Measurements from ENCODE around the gene SPON1.

DNA sequence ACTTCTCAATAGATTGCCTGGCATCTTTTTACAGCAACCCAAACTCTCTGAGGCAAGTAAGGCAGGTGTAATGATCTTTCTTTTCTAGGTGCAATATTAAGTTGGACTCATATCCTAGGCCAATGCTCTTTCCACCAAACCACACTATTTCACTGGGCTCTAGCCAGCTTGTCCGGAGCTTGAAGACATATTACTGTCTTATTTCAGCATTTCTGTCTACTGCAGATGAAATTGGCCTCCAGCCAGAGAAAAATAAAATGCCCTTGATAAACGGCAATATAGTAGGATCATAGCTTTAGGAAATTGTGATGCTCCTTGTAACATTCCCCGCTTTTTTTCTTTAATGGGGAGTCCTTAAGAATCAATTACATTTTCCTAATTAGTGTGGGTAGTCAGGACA, 48.1 kb downstream of the SPON1 start:
- no peak for TF ChIP-seq POLR2AphosphoS5 (IDR thresholded peaks at IDR 0.05; ENCODE audit: low read depth)
- no peak for TF ChIP-seq CTCF (conservative IDR thresholded peaks at IDR 0.05; ENCODE audit: low read depth in 2 of 2)
- no peak for TF ChIP-seq ETS1 (IDR thresholded peaks at IDR 0.05)
- no peak for TF ChIP-seq REST (IDR thresholded peaks at IDR 0.05; ENCODE audit: unreplicated experiment)
- TF ChIP-seq EZH2phosphoT487 (IDR thresholded peaks at IDR 0.05; ENCODE audit: unreplicated experiment), result no peak
- TF ChIP-seq EZH2 (IDR thresholded peaks at IDR 0.05; ENCODE audit: low read depth, unreplicated experiment), result no peak
- TF ChIP-seq ZNF331 (CRISPR knock-in tag; IDR thresholded peaks at IDR 0.05; ENCODE audit: low read depth), result no peak
